HG03196 (cell line): ENCODE results near the gene ADIPOQ.
"Not testable (repeated sequence)": the region's sequence is repeated elsewhere in the genome, so short reads cannot be mapped to it uniquely, and the experiment has no call there.

Experiments used
- ATAC-seq: cut with Tn5 transposase; IDR thresholded peaks from one replicate; pipeline ENCODE4 v1.9.1; 2021; ENCODE audit not compliant: unreplicated experiment

ADIPOQ gene

GRCh38 chr3:186870421-186871201 is 28.1 kb downstream of the ADIPOQ start:
- ATAC-seq = no peak

- ATAC-seq = no peak
These were observed 29.0 kb downstream of the ADIPOQ start for GRCh38 chr3:186871403-186871924.

- ATAC-seq = not testable (repeated sequence)
These were observed 31.3 kb downstream of the ADIPOQ start for GRCh38 chr3:186873796-186874195.

GRCh38 chr3:186874216-186874615 is 31.7 kb downstream of the ADIPOQ start:
- not testable (repeated sequence) for ATAC-seq

- not testable (repeated sequence) for ATAC-seq
These were observed 32.3 kb downstream of the ADIPOQ start for GRCh38 chr3:186874841-186875240.

- ATAC-seq = no peak
These were observed 33.2 kb downstream of the ADIPOQ start for GRCh38 chr3:186875708-186876107.

- ATAC-seq = no peak
These were observed 37.3 kb downstream of the ADIPOQ start for GRCh38 chr3:186879781-186880180.

GRCh38 chr3:186880406-186880805 is 37.9 kb downstream of the ADIPOQ start:
- no peak for ATAC-seq

- no peak for ATAC-seq
These were observed 39.6 kb downstream of the ADIPOQ start for GRCh38 chr3:186882150-186882524.

GRCh38 chr3:186882881-186883685 is 40.6 kb downstream of the ADIPOQ start:
- ATAC-seq = no peak

GRCh38 chr3:186883686-186884058 is 41.2 kb downstream of the ADIPOQ start:
- no peak for ATAC-seq

GRCh38 chr3:186884868-186885267 is 42.4 kb downstream of the ADIPOQ start:
- ATAC-seq = not testable (repeated sequence)

GRCh38 chr3:186886202-186886981 is 43.9 kb downstream of the ADIPOQ start:
- no peak for ATAC-seq

GRCh38 chr3:186887507-186887938 is 45.0 kb downstream of the ADIPOQ start:
- ATAC-seq = not testable (repeated sequence)

- no peak for ATAC-seq
These were observed 46.1 kb downstream of the ADIPOQ start for GRCh38 chr3:186888569-186888968.

- ATAC-seq = not testable (repeated sequence)
These were observed 47.2 kb downstream of the ADIPOQ start for GRCh38 chr3:186889698-186890097.

- ATAC-seq = no peak
These were observed 48.4 kb downstream of the ADIPOQ start for GRCh38 chr3:186890911-186891310.

GRCh38 chr3:186893071-186893470 is 50.6 kb downstream of the ADIPOQ start:
- ATAC-seq = not testable (repeated sequence)

- ATAC-seq = no peak
These were observed 52.9 kb downstream of the ADIPOQ start for GRCh38 chr3:186895406-186895805.

- no peak for ATAC-seq
These were observed 53.5 kb downstream of the ADIPOQ start for GRCh38 chr3:186896006-186896405.

GRCh38 chr3:186896875-186897274 is 54.4 kb downstream of the ADIPOQ start:
- ATAC-seq = no peak
